ENCODE data around the gene PCSK6. TPM values are rescaled to one million over a fixed set of nuclear protein-coding genes. Genes with fewer than 3 reads are reported as not detected.

Gene PCSK6
- total RNA-seq, 4 donors from 2014 or later = 12.8 to 23.2 (median 18.4) TPM

DNA sequence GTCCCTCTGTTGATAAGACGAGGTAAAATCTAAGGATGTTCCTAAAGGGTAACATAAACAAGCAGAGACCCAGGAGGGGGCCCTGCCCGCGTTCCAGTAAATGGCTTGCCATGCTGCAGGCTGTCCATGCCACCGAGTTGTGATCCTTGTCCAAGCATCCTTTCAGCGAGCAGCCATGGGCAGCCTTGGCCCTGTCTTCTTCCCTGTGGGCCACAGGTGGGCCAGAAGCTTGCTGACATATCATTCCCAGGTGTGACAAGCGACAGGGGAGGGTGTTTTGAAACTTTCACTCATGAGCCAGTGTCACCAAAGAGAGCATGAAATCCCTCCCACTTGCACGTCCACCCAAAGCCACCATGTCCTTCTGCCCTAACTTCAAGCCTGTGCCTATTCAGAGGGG, 53.7 kb downstream of the PCSK6 start:
- H3K27me3 ChIP-seq = peaks cover 10% of the 10 kb centered on the region
- no peak for ATAC-seq
- WGBS, 2 donors (ENCODE audit: low coverage in 1 of 2) = 20% methylated on average over 1 of the region's 7 CpGs; no CpG with 5 or more reads in 1 of the 2 donors
- no peaks in the 10 kb centered on the region for H3K36me3 ChIP-seq
- H3K27ac ChIP-seq = no peak overlapping the region
- H3K4me3 ChIP-seq = no peak overlapping the region
- no peaks in the 10 kb centered on the region for H3K9me3 ChIP-seq
- H3K4me1 ChIP-seq = peaks cover 0 to 4% (median 0%) of the 10 kb centered on the region in 3 donors
- TF ChIP-seq EP300 (IDR thresholded peaks at IDR 0.05) (no peak), POLR2AphosphoS5 (IDR thresholded peaks at IDR 0.05) (no peak), POLR2A (IDR thresholded peaks at IDR 0.05) (no peak)
- TF ChIP-seq, protein P1, sequence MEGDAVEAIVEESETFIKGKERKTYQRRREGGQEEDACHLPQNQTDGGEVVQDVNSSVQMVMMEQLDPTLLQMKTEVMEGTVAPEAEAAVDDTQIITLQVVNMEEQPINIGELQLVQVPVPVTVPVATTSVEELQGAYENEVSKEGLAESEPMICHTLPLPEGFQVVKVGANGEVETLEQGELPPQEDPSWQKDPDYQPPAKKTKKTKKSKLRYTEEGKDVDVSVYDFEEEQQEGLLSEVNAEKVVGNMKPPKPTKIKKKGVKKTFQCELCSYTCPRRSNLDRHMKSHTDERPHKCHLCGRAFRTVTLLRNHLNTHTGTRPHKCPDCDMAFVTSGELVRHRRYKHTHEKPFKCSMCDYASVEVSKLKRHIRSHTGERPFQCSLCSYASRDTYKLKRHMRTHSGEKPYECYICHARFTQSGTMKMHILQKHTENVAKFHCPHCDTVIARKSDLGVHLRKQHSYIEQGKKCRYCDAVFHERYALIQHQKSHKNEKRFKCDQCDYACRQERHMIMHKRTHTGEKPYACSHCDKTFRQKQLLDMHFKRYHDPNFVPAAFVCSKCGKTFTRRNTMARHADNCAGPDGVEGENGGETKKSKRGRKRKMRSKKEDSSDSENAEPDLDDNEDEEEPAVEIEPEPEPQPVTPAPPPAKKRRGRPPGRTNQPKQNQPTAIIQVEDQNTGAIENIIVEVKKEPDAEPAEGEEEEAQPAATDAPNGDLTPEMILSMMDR (IDR thresholded peaks at IDR 0.05) = no peak

DNA sequence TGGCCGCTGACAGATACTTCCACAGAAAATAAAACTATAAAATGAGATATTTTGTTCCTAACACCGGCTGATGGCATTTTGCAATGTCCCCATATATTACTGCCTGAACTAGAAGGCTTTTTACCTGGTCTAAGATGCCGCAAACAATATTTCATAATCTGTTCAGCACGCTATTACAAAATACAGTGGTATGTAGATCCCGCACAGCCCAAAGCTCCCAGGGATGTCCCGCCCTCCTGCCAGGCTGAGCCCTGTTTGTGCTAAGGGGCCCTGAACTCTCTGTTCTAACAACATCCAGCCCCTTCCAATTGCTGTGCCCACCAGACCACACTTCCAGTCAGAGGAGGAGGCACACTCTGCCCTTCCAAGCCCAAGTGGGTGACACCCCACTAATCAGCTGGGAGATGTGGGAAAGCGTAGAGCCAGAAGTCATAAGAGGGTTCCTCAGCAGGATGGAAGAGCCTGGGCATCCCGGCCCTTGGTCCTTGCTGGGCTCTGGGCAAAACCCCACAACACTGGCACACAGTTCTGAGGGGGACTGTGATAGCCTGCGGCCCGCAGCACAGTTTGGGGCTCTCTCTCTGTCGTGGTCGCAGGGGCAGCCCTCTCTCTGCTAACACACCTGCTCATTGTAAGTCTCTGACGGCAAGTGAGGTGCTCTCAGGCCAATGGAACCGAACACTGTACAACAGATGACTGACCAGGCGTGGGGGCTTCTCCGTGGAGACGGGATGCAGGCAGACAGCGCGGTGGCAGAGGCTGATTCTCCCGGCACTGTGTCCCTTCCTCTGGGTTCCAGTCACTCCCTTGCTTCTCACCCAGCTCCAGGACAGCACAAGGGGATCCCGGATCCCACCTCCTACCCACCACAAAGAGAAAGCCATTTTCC, 55.2 kb downstream of the PCSK6 start:
- Histone ChIP-seq H3K4me1 (no peaks in the 10 kb centered on the region), H3K27me3 (peaks cover 10% of the 10 kb centered on the region), H3K36me3 (no peaks in the 10 kb centered on the region), H3K9me3 (no peaks in the 10 kb centered on the region), H3K4me3 (no peak overlapping the region), H3K27ac (no peak overlapping the region)
- no peak for TF ChIP-seq EP300 (IDR thresholded peaks at IDR 0.05)
- TF ChIP-seq POLR2AphosphoS5 (IDR thresholded peaks at IDR 0.05) = no peak
- TF ChIP-seq, protein P1 (IDR thresholded peaks at IDR 0.05) = no peak
- no peak for TF ChIP-seq POLR2A (IDR thresholded peaks at IDR 0.05)
- no peak for ATAC-seq
- 81 to 87% methylated on average over 6 to 9 of the region's 21 CpGs for WGBS, 2 donors (ENCODE audit: low coverage in 1 of 2)

DNA sequence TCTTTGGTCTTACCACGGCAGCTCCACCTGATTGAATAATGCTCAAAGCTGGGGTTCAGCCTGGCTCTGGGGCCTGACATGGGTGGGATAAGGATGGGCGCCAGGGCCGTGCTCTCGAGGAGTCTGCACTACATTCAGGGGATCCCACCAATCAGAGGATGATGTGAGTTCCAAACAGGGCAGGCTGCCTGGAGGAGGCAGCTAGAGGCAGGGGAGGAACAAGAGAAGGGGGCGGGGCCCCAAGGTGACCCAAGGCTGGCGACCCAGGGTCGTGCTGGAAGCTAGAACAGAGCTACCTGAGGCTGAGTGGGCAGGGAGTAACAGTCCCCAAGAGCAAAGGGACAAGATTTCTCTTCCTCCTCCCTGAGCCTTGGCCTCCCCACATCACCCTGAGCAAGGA, 56.1 kb downstream of the PCSK6 start:
- no peak for ATAC-seq
- Histone ChIP-seq H3K9me3 (no peaks in the 10 kb centered on the region), H3K27ac (no peak overlapping the region), H3K27me3 (peaks cover 10% of the 10 kb centered on the region), H3K4me3 (no peak overlapping the region), H3K36me3 (no peaks in the 10 kb centered on the region), H3K4me1 (no peaks in the 10 kb centered on the region)
- TF ChIP-seq EP300 (IDR thresholded peaks at IDR 0.05) = no peak
- no peak for TF ChIP-seq POLR2AphosphoS5 (IDR thresholded peaks at IDR 0.05)
- TF ChIP-seq POLR2A (IDR thresholded peaks at IDR 0.05) = no peak
- TF ChIP-seq, protein P1 (IDR thresholded peaks at IDR 0.05) = no peak
- 39 to 47% methylated on average over 2 to 3 of the region's 7 CpGs for WGBS, 2 donors (ENCODE audit: low coverage in 1 of 2)

DNA sequence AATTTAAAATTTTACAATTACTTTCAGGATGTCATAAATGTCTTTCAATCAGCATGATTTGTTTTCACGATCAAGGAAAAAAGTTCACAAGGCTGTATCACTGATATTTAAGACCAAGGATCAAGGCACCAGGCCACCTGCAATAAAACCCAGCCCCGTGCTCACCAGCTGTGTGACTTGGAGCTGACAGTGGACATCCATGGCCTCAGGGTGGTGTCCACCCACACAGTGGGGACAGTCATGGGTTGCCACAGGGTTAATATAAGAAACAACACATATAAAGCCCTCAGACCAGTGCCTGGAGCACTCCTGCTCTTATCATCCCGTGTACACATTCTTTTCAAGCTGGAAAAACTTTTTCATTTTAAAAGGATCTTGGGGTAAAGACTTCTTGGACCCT, 56.5 kb downstream of the PCSK6 start:
- no peaks in the 10 kb centered on the region for H3K4me1 ChIP-seq
- TF ChIP-seq, protein P1 (IDR thresholded peaks at IDR 0.05) = no peak
- TF ChIP-seq POLR2A (IDR thresholded peaks at IDR 0.05) (no peak), EP300 (IDR thresholded peaks at IDR 0.05) (no peak), POLR2AphosphoS5 (IDR thresholded peaks at IDR 0.05) (no peak)
- WGBS, 2 donors (ENCODE audit: low coverage in 1 of 2) = 82 to 83% methylated on average over 2 to 3 of the region's 3 CpGs
- no peak for ATAC-seq
- no peaks in the 10 kb centered on the region for H3K9me3 ChIP-seq
- H3K27me3 ChIP-seq = peaks cover 10% of the 10 kb centered on the region
- H3K27ac ChIP-seq = no peak overlapping the region
- H3K36me3 ChIP-seq = no peaks in the 10 kb centered on the region
- no peak overlapping the region for H3K4me3 ChIP-seq

DNA sequence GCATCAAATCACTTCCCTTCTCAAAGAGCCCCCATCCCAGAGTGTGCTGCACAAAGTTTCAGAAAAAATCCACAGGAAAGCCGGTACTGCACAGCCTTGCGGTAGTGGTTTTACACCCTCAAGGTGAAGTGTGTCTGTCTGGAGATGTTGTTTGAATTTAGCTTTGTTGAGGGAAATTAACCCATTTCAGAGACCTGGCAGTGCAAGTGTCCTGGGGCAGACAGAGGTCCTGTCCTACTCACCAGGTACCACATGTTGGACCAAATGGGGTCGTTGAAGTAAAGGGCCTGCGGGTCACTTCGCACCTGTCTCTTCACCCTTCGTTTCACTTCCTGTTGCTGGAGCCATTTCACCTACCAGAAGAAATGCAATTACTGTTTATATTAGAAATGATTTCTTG, 57.8 kb downstream of the PCSK6 start:
- H3K9me3 ChIP-seq = no peaks in the 10 kb centered on the region
- no peak overlapping the region for H3K4me3 ChIP-seq
- ATAC-seq = no peak
- TF ChIP-seq POLR2AphosphoS5 (IDR thresholded peaks at IDR 0.05) (no peak), EP300 (IDR thresholded peaks at IDR 0.05) (no peak), POLR2A (IDR thresholded peaks at IDR 0.05) (no peak)
- TF ChIP-seq, protein P1 (IDR thresholded peaks at IDR 0.05) = no peak
- H3K36me3 ChIP-seq = no peaks in the 10 kb centered on the region
- H3K27me3 ChIP-seq = peaks cover 18% of the 10 kb centered on the region
- 82 to 93% methylated on average over 3 to 5 of the region's 6 CpGs for WGBS, 2 donors (ENCODE audit: low coverage in 1 of 2)
- no peak overlapping the region for H3K27ac ChIP-seq
- H3K4me1 ChIP-seq = no peaks in the 10 kb centered on the region

Measured in gastroesophageal sphincter (tissue), 4 donors.